ENCODE data around the gene NEURL1.

NEURL1 gene, protein sequence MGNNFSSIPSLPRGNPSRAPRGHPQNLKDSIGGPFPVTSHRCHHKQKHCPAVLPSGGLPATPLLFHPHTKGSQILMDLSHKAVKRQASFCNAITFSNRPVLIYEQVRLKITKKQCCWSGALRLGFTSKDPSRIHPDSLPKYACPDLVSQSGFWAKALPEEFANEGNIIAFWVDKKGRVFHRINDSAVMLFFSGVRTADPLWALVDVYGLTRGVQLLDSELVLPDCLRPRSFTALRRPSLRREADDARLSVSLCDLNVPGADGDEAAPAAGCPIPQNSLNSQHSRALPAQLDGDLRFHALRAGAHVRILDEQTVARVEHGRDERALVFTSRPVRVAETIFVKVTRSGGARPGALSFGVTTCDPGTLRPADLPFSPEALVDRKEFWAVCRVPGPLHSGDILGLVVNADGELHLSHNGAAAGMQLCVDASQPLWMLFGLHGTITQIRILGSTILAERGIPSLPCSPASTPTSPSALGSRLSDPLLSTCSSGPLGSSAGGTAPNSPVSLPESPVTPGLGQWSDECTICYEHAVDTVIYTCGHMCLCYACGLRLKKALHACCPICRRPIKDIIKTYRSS

DNA sequence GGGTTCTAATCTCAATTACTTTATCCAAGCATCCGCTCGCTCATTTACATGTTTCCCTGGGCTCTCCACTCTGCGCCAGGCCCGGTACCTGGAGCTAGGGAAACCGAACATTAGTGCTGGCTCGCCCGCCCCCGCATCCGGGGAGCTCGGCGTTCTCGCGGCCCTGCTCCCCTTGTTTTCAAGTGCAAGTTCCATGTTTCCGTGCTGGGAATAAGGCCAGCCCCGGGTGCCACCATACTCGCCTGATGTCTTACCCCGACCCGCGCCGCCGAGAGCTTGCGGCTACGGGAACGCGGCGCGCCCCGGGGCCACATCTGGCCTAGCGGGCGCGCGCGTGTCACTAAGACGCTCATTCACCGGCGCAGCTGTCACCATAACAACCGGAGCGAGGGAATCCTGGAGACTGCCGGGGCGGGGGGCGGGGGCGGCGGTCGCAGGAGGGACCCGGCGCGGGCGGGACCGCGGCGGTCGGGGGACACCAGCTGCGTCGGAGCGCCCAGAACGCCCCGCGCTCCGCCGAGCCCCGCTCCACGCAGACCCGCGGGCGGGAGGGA is at the start of gene NEURL1:
Gene NEURL1 (plus strand): TSS at position 344 of the 554 bp plus-strand sequence. CDS start 683 bp downstream, outside the sequence.
- DNase-seq: peak in 42 of 58 donors; percentile 13 to 81 (median 37)

DNA sequence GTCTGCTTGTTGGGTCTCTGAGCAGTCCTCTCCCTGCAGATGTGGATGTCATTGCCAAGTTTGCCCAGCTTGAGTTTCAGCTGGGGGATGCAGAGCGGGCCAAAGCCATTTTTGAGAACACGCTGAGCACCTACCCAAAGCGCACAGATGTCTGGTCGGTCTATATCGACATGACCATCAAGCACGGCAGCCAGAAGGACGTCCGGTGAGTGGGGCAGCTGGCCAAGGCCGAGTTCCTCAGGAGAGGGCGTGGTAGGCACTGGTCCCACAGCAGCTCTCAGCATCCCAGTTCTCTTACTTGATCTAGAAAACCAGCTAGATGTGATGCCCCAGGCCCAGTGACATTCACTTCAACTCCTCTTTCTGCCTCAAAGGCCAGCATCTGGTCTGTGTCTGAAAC is 49.0 kb upstream of the NEURL1 start:
- no peak for DNase-seq

DNA sequence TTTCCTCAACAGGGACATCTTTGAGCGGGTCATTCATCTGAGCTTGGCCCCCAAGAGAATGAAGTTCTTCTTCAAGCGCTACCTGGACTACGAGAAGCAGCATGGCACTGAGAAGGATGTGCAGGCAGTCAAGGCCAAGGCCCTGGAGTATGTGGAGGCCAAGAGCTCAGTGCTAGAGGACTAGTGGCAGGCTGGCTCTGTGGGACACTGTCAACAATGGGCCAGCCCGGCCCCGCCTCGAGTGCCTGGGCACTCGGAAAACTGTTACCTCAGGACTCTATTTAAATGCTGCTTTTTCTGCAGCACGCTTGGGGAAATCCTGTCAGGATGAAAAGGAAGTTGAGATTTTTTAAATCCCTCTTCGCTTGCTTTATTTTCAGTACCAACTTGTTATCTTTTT is 48.1 kb upstream of the NEURL1 start:
- no peak for DNase-seq

DNA sequence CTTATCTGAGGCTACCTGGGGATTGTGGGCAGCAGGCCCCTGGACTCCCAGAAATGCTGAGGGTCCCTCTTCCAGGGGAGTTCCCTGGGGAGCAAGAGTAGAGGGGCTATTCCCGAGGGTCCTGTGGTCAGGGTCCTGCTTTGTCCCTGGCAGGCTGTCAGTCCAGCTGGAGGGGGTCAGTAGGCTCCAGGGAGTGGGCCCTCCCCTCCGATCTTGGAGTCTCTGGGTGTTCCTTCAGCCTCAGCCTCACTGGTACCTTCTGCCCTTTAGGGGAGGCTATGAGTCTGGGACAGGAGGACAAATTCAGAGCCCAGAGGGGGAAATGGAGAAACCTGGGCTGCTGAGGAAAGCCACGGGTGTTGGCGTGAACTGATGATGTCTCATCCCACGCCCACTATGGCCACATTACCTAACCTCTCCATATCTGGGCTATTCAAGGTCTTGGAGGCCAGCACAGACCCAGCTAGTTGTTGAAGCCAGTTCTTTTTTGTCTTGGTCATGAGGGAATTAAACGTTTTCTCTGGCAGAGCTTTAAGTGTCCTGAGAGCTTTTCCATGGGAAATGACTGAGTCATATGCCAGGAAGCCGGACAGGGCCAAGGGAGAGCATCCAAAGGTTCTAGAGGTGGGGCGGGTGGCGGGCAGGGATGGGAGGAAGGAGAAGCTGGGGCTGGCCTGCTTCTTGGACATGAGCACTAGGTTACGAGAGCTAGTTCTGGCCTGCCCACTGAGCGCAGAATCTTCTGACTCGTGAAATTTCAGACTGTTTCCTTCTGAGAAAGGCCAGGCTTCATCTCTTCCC is 47.5 kb upstream of the NEURL1 start:
- peak in 3 of 58 donors; percentile 4 to 55 (median 49) for DNase-seq

DNA sequence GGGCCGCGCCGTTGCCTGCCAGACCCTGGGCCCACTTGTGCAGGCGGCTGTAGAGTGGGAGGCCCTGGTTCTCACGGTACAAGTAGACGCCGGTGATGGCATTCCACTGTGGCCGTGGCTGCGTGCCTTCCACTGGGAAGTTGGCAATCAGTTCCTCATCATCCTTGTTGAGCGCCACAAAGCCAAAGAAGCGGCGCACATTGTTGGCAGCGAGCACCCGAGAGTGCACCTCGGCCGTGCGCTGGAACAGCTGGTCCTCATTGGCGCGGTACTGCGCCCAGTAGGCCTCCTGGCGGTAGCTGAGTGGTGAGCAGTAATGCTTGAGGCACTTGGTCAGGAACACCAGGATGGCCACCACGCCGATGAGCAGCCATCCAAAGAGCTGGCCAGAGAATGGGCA is 46.3 kb upstream of the NEURL1 start:
- DNase-seq: no peak

DNA sequence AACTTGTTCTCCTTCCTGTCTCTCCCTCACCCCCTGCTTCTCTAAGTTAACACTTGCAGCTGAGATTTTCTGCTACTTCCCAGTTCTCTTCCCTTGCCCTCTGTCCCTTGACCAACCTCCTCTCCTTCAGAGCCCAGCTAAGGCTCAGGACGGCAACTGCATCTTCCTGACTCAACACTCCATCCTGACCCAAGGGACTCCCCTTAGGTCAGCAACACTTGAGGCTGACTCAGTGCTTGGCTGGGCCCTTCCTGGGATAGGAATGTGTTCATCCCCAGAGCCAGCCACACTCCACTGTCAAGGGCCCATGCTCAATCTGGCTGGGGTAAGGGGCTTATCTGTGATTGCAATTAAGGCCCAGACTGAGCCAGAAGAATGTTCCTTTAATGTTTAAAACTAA is 44.8 kb upstream of the NEURL1 start:
- DNase-seq: no peak

DNA sequence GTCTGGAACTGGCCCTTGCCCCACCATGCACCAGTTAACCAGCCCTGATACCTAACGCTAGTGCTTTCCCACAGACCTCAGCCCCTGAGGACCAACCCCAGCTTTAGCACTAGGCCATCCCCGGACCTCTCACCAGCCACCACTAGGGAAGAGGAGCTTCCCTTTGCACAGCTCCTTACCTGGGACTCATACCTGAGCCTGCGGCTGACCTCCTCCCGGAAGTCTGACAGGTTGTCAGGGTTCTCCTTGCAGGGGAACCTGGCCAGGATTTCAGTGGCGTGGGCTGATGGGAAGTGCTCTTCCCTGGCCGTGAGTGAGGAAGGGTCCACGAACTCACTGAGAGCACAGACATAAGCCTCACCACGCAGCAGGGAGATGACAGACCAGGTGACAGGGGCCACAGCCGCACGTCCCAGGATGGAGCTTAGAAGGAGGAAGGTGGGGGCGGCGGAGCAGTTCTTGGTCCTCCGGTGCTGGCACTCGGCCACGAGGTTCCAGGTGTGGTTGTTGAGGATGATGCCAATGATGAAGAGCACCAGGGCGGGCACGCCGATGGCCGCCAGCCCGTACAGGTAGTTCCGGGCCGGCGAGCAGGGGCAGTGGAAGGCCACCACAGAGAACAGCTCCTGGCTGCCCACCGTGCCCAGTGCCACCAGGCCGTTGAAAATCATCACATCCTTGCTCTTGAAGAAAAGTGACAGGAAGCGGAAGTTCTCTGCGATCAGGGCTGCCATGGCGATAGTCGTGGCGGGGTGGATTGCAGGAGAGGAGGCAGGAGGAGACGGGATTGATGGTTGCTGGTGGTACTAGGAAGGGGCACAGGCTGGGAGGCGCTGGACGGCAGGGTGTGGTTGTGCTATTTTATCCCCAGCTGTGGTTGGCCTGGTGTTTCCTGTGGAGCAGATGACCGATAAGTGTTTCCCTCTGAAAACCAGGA is 44.0 kb upstream of the NEURL1 start:
- no peak for DNase-seq

DNA sequence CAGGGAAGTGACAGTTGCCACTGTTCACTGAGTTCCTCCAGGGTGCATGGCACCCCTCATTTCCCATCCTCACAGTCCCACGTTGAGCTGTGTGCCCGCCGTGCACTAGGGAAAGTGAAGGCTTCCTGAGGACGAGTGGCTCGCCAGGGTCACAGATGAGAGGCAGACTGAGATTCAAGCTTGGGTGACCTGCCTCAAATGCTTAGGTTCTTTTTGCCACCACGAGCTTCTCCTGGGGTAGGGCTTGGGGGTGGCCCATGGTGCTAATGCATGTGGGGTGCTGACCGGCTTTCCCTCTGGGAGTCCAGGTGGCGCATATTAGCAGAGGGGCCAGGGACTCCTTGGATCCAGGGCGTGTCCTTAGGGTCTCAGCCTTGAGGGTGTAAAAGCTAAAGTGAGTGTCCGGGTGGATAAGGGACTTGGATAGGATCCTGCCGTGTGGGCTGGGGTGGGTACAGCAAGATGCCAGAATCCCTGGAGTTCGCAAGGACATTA is 43.3 kb upstream of the NEURL1 start:
- DNase-seq: no peak

DNA sequence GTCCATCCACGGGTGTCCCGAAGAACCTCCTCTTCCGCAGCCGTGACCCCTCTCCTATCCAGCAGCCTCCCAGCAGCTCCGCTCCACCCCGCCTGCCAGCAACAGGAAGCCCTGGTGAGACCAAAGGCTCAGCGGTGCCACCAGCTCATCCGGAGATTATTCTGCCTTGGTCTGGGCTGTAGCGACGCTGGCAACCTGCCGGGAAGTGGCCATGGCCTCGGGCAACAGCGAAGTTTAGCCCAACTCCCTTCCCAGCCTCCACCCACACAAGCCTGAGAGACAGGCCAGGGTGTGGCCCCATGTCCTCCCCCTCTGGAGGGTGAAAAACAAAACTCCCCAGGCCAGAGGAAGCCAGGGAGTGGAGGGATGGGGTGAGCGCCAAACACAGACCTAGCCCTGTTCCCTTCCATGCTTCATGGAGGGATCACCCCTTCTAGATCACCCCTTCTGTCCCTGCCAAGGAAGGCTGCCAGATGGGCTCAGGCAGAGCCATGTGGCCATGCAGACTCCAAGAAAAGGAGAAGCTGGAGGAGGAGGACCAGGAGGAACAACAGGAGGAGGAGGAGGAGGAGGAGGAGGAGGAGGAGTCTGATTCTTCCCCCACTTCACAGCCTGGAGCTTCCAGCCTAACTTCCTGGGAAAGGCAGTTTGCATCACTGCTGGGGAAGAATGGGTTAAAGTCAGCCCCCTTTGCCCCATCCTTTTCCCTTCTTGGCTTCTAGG is 42.3 kb upstream of the NEURL1 start:
- peak in 10 of 58 donors; percentile 20 to 52 (median 36) for DNase-seq

DNA sequence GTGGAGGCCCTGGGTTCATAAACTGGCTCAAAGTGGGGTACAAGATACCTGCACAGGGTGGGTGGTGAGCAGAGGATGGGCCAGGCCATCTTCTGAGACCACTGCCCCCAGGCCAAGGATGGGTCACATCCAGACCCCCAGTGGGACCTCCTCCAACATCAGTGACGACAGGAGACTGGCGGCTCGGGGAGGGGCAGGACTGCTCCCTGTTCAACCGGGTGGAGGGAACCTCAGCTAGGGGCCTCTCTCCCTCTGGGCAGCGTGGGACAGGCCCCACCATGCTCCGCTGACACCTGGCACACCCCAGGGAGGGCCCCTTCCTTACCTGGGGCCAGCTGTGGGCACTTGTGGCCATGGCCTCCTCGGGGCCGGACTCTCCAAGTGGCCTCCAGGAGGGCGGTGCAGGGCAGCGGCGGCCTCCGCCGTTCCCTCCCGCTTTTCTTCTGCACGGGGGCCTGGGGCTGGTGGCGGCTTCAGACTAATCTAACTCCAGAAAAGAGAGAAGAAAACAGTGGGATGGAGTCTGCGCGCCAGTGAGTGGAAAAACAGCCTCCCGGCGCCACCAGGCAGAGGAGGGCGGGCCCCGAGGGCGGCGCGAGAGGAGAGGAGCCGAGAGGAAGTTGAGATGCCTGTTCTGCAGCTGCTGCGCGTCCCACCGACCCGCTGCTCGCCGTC is 41.5 kb upstream of the NEURL1 start, which contains the start of gene CALHM2:
Gene CALHM2 (minus strand): TSS at position 540 of the 675 bp plus-strand sequence. CDS start 2,429 bp downstream, outside the sequence.
- DNase-seq: peak in 44 of 58 donors; percentile 7 to 71 (median 28)

DNA sequence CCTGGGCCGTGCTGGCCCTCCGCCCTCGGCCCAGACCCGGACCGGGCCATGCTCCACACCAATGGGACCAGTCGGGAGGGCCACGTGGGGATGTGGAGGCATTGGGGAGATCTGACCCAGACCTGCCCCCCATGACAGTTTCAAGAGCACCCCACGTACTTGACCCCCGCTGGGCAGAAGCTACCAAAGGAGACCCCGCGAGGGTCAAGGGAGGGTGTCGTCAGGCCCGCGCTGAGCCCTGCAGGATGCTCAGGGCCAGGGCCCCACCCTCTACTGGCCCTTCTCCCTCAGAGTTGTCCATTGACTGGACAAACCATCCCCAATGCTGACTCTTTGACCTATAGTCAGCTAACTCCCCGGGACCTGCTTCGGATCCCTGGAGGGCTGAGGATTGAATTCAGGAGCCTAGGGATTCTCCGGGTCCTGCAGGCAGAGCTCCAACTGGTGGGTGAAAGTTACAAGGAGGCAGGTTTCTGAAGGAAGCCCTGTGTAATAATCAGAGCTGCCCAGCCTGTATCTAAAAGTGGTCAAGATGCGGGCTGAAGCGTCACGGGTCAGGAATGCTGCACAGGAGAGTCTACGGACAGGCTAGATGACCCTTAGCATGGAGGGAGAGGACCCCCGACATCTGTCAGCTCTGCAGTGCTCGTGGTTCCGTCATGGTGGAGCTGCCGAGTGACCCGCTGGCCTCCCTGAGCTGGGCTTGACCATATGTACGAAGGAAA is 40.8 kb upstream of the NEURL1 start:
- no peak for DNase-seq

DNA sequence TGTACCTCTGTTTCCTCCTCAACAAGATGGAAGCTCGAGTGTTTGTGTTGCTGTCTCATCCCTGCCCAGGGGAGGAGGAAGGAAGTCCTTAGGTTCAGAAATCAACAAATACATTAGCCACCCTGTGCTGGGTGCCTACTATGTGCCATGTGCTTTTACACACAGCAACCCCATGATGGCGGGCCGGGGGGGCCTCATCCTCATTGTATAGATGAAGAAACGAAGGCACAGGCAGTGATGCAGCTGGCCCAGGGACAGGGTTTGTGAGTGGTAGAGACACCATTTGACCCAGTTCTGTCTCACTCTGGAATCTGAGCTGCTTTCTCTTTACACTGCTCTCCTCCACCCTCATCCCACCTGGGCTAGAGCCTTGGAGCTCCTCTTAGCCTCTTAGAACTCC is 39.5 kb upstream of the NEURL1 start:
- DNase-seq: no peak

DNA sequence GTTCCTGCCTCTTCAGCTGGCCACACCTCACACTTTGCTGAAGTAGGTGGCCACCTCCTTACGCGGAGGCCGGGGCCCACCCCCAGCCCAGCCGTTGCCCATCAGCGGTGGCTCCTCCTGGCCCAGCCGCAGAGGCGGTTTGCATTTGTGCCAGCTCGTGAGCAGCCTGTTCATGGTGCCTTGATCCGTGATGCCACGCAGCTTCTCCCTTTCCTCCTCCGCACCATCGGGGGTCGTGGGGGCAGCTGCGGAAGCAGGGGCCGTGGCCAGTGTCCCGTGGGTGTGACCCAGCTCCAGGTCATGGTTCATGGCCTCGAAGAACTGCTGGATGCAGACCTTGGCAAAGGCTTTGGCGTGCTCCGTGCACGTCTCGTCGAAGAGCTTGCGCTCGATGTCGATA is 38.3 kb upstream of the NEURL1 start:
- DNase-seq: no peak

DNA sequence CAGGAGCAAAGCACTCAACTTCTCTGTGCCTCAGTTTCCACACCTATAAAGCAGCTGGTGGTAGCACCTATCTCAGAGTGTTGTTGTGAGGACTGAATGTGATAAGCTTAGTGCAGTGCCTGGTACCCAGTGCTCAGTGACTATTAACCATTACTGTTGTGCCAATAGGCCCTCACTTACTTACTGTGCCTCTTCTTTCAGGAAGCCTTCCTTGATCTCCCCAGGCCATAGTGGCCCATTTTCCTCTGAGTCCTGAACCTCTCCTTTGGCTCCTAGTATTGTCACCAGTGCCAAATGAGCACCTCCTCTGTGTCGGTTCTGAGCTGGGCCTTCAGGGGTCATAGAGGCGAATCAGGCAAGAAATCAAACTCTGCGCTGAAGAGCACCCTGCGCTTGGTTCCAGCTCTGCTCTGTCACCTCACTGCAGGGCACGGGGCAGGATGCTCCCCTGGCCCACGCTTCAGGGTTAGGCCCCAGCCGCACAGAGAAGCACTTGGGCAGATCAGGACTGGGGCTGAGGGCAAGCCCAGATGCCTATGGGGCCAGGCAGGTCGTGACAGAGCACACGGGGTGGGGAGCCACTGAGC is 37.3 kb upstream of the NEURL1 start:
- DNase-seq: no peak

DNA sequence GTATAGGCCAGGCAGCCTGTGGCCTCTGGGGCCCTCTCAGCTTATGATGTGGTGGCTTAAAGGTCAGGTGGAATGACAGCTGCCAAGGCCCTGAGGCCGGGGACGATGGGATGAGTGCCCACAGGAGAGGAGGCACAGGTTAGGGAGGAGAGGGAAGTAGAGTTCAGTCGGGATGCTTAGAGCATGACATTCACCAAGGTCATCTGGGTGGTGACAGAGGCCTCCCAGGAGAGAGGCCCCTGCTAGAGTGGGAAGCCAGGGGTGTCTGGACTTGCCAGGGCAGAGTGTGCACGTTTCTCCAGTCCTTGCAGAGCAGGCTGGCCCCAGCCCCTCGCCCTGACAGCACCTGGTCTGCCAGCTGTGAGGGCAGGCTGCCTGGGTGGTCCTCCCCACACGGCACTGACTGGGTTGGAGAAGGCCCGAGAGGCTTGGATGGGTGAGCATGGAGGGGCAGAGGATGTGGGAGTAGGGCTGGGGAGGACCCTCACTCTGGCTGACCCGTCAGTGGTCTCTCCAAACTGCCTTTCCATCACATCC is 36.3 kb upstream of the NEURL1 start:
- DNase-seq: no peak

DNA sequence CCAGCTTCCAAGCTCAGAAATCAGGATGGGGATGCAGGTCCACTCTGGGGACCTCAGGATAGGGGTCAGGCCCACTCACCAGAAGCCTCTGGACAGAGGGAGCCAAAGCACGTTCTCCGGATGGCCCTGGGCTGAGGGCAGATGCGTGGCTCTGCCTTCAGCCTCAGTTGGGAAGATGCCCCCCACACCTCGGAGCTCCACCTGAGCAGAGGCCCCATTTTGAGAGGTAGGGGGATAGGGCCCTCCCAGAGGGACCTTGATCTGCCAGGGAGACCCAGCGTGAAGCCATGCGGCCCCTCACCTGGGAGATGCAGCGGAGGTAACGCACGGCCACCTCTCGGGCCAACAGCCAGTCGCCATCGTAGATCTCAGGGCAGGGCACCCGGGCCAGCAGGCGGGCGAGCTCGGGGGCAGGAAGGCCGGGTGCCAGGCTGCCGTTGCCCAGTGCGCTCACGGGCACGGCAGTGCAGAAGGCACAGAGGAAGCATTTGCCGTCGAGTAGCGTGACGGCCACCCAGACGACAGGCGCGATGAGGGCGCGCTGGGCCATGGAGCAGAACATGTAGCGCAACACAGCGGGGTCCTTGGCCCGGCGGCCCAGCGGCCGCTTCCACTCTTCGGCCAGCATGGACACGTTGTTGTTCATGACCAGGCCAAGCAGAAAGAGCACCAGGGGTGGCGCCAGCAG is 35.5 kb upstream of the NEURL1 start:
- DNase-seq: no peak

DNA sequence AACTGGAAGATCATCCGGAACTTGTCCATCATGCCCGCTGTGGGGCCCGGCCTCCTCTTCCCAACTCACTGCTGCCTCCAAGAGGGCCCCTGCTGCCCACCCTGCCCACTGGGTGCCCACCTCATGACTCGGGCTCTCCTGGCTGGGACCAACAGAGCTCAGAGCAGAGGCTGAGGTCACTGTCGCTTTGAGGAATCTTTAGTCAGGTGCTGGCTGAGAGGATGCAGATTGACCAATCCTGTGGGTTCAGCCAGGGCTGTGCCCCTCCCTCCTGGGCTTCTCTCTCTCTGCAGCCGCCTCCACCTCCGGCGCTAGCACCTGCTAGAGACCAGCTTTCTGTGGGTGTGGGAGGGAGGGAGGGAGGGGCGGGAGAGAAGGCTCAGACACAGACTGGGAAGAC is 34.8 kb upstream of the NEURL1 start, which contains the start of gene CALHM1:
Gene CALHM1 (minus strand): TSS at position 181 of the 400 bp plus-strand sequence. CDS start 149 bp downstream, at position 32.
- DNase-seq: peak in 25 of 58 donors; percentile 4 to 72 (median 36)
